ENCODE data around the gene TTC12.
A peak's percentile ranks its signal among the peaks of the same experiment; 100 is the strongest.
"Not testable (repeated sequence)": the region's sequence is repeated elsewhere in the genome, so short reads cannot be mapped to it uniquely, and the experiment has no call there.

TTC12 gene

GRCh38 chr11:113288286-113288863 lies 26.0 kb upstream of the TTC12 start:
- in situ Hi-C loops (cut with HindIII; ENCODE audit: low sequenced_read_pairs), result no loop called here
- DNase-seq (ENCODE audit: low read depth, low spot score), result no peak
- H3K4me3 ChIP-seq (ENCODE audit: low read depth, low read length), result no peak overlapping the region
- no peak for TF ChIP-seq CTCF (IDR thresholded peaks at IDR 0.05; ENCODE audit: low read depth, low read length)

- TF ChIP-seq CTCF (IDR thresholded peaks at IDR 0.05; ENCODE audit: low read depth, low read length), result peak; percentile 92
- DNase-seq (ENCODE audit: low read depth, low spot score), result peak; percentile 39
- in situ Hi-C loops (cut with HindIII; ENCODE audit: low sequenced_read_pairs), result no loop called here
- no peak overlapping the region for H3K4me3 ChIP-seq (ENCODE audit: low read depth, low read length)
These were observed 24.8 kb upstream of the TTC12 start for GRCh38 chr11:113289431-113290187.

- in situ Hi-C loops (cut with HindIII; ENCODE audit: low sequenced_read_pairs), result no loop called here
- no peak overlapping the region for H3K4me3 ChIP-seq (ENCODE audit: low read depth, low read length)
- no peak for TF ChIP-seq CTCF (IDR thresholded peaks at IDR 0.05; ENCODE audit: low read depth, low read length)
- DNase-seq (ENCODE audit: low read depth, low spot score), result no peak
These were observed 20.4 kb upstream of the TTC12 start for GRCh38 chr11:113293936-113294335.

- no peak overlapping the region for H3K4me3 ChIP-seq (ENCODE audit: low read depth, low read length)
- in situ Hi-C loops (cut with HindIII; ENCODE audit: low sequenced_read_pairs), result no loop called here
- no peak for TF ChIP-seq CTCF (IDR thresholded peaks at IDR 0.05; ENCODE audit: low read depth, low read length)
- DNase-seq (ENCODE audit: low read depth, low spot score), result no peak
These were observed 18.4 kb upstream of the TTC12 start for GRCh38 chr11:113295993-113296392.

GRCh38 chr11:113296447-113297205 lies 17.8 kb upstream of the TTC12 start:
- in situ Hi-C loops (cut with HindIII; ENCODE audit: low sequenced_read_pairs), result no loop called here
- H3K4me3 ChIP-seq (ENCODE audit: low read depth, low read length), result no peak overlapping the region
- no peak for DNase-seq (ENCODE audit: low read depth, low spot score)
- no peak for TF ChIP-seq CTCF (IDR thresholded peaks at IDR 0.05; ENCODE audit: low read depth, low read length)

GRCh38 chr11:113298496-113298895 lies 15.9 kb upstream of the TTC12 start:
- DNase-seq (ENCODE audit: low read depth, low spot score); in situ Hi-C loops (cut with HindIII; ENCODE audit: low sequenced_read_pairs); H3K4me3 ChIP-seq (ENCODE audit: low read depth, low read length): not testable (repeated sequence)

- no peak for TF ChIP-seq CTCF (IDR thresholded peaks at IDR 0.05; ENCODE audit: low read depth, low read length)
- in situ Hi-C loops (cut with HindIII; ENCODE audit: low sequenced_read_pairs), result no loop called here
- DNase-seq (ENCODE audit: low read depth, low spot score), result no peak
These were observed 9.5 kb upstream of the TTC12 start for GRCh38 chr11:113304916-113305315.

More at GRCh38 chr11:113304916-113305315, 9.5 kb upstream of the TTC12 start:
- H3K4me3 ChIP-seq (ENCODE audit: low read depth, low read length), result no peak overlapping the region
